Measurements from ENCODE around the gene SERTAD1. TPM values are rescaled to one million over a fixed set of nuclear protein-coding genes. Genes with fewer than 3 reads are reported as not detected.
A peak's percentile ranks its signal among the peaks of the same experiment; 100 is the strongest.

SERTAD1 gene
- total RNA-seq, 1 donor from 2014 or later = 39.7 TPM

- no peak for TF ChIP-seq CTCF (IDR thresholded peaks at IDR 0.05)
- H3K4me3 ChIP-seq = no peak overlapping the region
Measured at GRCh38 chr19:40449506-40449905, 23.7 kb upstream of the SERTAD1 start.

GRCh38 chr19:40446263-40446784 is 20.5 kb upstream of the SERTAD1 start:
- H3K27me3 ChIP-seq = no peaks in the 10 kb centered on the region
- intact Hi-C loops (cut with DNase I) = no loop called here
- DNase-seq (ENCODE audit: low spot score in 2 of 2) = no peak
- no peak overlapping the region for H3K27ac ChIP-seq
- no peak overlapping the region for H3K4me3 ChIP-seq
- peaks cover 24 to 48% of the 10 kb centered on the region in 2 donors for H3K36me3 ChIP-seq
- H3K9me3 ChIP-seq = no peaks in the 10 kb centered on the region
- peaks cover 3 to 11% of the 10 kb centered on the region in 2 donors for H3K4me1 ChIP-seq
- no peak for TF ChIP-seq CTCF (IDR thresholded peaks at IDR 0.05)

More at GRCh38 chr19:40449506-40449905, 23.7 kb upstream of the SERTAD1 start:
- Histone ChIP-seq H3K27ac (no peak overlapping the region), H3K4me1 (no peaks in the 10 kb centered on the region), H3K9me3 (no peaks in the 10 kb centered on the region), H3K27me3 (no peaks in the 10 kb centered on the region), H3K36me3 (peaks cover 18 to 38% of the 10 kb centered on the region in 2 donors)
- intact Hi-C loops (cut with DNase I) = no loop called here
- DNase-seq (ENCODE audit: low spot score in 2 of 2) = no peak

GRCh38 chr19:40445780-40446262 is 20.0 kb upstream of the SERTAD1 start:
- peaks cover 26 to 48% of the 10 kb centered on the region in 2 donors for H3K36me3 ChIP-seq
- H3K4me3 ChIP-seq = no peak overlapping the region
- H3K27ac ChIP-seq = no peak overlapping the region
- intact Hi-C loops (cut with DNase I) = no loop called here
- H3K9me3 ChIP-seq = no peaks in the 10 kb centered on the region
- no peak for TF ChIP-seq CTCF (IDR thresholded peaks at IDR 0.05)
- no peak for DNase-seq (ENCODE audit: low spot score in 2 of 2)
- peaks cover 3 to 13% of the 10 kb centered on the region in 2 donors for H3K4me1 ChIP-seq
- no peaks in the 10 kb centered on the region for H3K27me3 ChIP-seq

- peak overlapping the region; percentile 93 to 96 for H3K4me3 ChIP-seq
- DNase-seq (ENCODE audit: low spot score in 2 of 2) = no peak
- H3K27me3 ChIP-seq = no peaks in the 10 kb centered on the region
- peak overlapping the region; percentile 96 to 97 for H3K27ac ChIP-seq
- TF ChIP-seq CTCF (IDR thresholded peaks at IDR 0.05) = peak in 1 of 3 experiments; percentile 44
- H3K4me1 ChIP-seq = peaks cover 3 to 13% of the 10 kb centered on the region in 2 donors
- intact Hi-C loops (cut with DNase I) = loop anchor here (1.0 to 5.0 kb wide), 6 partner anchors 20 to 157 kb away; partner anchors contain the start of genes BLVRB, C19orf47, LTBP4 and PLD3
- no peaks in the 10 kb centered on the region for H3K9me3 ChIP-seq
- peaks cover 32 to 53% of the 10 kb centered on the region in 2 donors for H3K36me3 ChIP-seq
Measured at GRCh38 chr19:40444825-40445312, 19.1 kb upstream of the SERTAD1 start.

- Histone ChIP-seq H3K4me3 (peak within 1 kb of the TSS; percentile 93 to 96), H3K27ac (peak within 1 kb of the TSS; percentile 96 to 97), H3K9me3 (no peaks in the 10 kb centered on the region), H3K36me3 (peaks cover 28 to 51% of the 10 kb centered on the region in 2 donors), H3K27me3 (no peaks in the 10 kb centered on the region), H3K4me1 (peaks cover 3 to 13% of the 10 kb centered on the region in 2 donors)
- intact Hi-C loops (cut with DNase I) = loop anchor here (1.0 to 5.0 kb wide), 8 partner anchors 10 to 246 kb away; partner anchors contain the start of genes BLVRB, C19orf47, LTBP4 and NUMBL
- TF ChIP-seq CTCF (IDR thresholded peaks at IDR 0.05) = no peak
- peak; percentile 92 to 99 for DNase-seq (ENCODE audit: low spot score in 2 of 2)
Measured at GRCh38 chr19:40444000-40444824, 18.4 kb upstream of the SERTAD1 start, which contains the start of gene SERTAD3. Gene SERTAD3, minus strand, starts transcription at chr19:40444335. Its CDS starts 2,255 bp downstream, at chr19:40442080.
